Measurements from ENCODE around the gene APOBEC4.

DNA sequence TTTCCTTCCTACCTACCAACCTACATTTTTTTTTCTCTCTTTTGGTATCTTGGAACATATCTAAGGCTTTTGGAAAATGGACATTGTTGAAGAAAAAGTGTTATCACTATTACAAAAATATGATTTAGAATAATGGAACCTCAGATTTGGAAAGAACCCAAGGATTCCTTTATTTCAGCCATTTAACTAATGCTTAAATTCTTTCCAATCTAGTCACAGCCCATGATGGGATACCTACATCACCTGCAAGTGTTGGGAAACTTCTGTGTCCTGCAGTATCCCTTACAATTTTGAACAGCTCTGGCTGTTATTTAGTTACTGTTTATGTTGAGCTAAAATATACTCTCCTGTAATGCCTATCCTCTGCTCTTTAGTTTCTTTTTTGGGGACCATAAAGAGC lies 22.3 kb upstream of the APOBEC4 start:
- TF ChIP-seq, protein P1, sequence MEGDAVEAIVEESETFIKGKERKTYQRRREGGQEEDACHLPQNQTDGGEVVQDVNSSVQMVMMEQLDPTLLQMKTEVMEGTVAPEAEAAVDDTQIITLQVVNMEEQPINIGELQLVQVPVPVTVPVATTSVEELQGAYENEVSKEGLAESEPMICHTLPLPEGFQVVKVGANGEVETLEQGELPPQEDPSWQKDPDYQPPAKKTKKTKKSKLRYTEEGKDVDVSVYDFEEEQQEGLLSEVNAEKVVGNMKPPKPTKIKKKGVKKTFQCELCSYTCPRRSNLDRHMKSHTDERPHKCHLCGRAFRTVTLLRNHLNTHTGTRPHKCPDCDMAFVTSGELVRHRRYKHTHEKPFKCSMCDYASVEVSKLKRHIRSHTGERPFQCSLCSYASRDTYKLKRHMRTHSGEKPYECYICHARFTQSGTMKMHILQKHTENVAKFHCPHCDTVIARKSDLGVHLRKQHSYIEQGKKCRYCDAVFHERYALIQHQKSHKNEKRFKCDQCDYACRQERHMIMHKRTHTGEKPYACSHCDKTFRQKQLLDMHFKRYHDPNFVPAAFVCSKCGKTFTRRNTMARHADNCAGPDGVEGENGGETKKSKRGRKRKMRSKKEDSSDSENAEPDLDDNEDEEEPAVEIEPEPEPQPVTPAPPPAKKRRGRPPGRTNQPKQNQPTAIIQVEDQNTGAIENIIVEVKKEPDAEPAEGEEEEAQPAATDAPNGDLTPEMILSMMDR (IDR thresholded peaks at IDR 0.05), result no peak
- TF ChIP-seq POLR2A (IDR thresholded peaks at IDR 0.05), result no peak
